IMR-90 (cell line): Measurements from ENCODE around the gene AGBL5. TPM values are rescaled to one million over a fixed set of nuclear protein-coding genes. Genes with fewer than 3 reads are reported as not detected.

Source experiments
- ATAC-seq: fragments of 200-7000 bp; cut with Tn5 transposase; 2 replicates; pipeline ENCODE4 v1.9.1; 2020; ENCODE audit warnings: low read depth, mild to moderate bottlenecking, moderate library complexity
- BruUV-seq: library from RNA; stranded (reverse); fragments of 400-500 nt; replicated peaks from 2 replicates; lab custom pipeline; 2021; lab: Mats Ljungman, UMichigan
- CTCF ChIA-PET: fragments of 300-600 bp; formaldehyde crosslinking; extraction: SDS; loops from one replicate; lab custom pipeline; 2021; ENCODE audit warnings: antibody characterized with exemption; lab: Yijun Ruan, JAX
- POLR2A ChIA-PET: fragments of 300-600 bp; sonication (Branson Sonifier 250); formaldehyde crosslinking; loops from one replicate; lab custom pipeline; 2022; ENCODE audit warnings: antibody characterized with exemption; ENCODE audit not compliant: unreplicated experiment; lab: Charles Lee
- DNase-seq: peaks from one replicate; pipeline ENCODE4 v3.0.0; 2013
- H2AFZ ChIP-seq: replicated peaks from 2 replicates; pipeline ENCODE3; 2013; ENCODE audit warnings: low read length, mild to moderate bottlenecking; ENCODE audit not compliant: poor library complexity
- H2AK5ac ChIP-seq: 2 replicates; pipeline ENCODE4 v1.6.1; 2013; ENCODE audit warnings: low read depth, low read length, inconsistent platforms
- H2AK9ac ChIP-seq: replicated peaks from 2 replicates; pipeline ENCODE3; 2013; ENCODE audit warnings: mild to moderate bottlenecking, low read depth, low read length, moderate library complexity; ENCODE audit not compliant: poor library complexity
- H2BK120ac ChIP-seq: 2 replicates; pipeline ENCODE4 v1.6.1; 2013; ENCODE audit warnings: low read depth, low read length, inconsistent platforms
- H2BK15ac ChIP-seq: 3 replicates; pipeline ENCODE4 v1.6.1; 2013; ENCODE audit warnings: low read depth, low read length, inconsistent platforms
- H2BK20ac ChIP-seq: 2 replicates; pipeline ENCODE4 v1.6.1; 2013; ENCODE audit warnings: low read depth, mild to moderate bottlenecking, inconsistent platforms, low read length, moderate library complexity
- H2BK5ac ChIP-seq: 2 replicates; pipeline ENCODE4 v1.6.1; 2013; ENCODE audit warnings: mild to moderate bottlenecking, low read depth, low read length, inconsistent platforms; ENCODE audit not compliant: poor library complexity, severe bottlenecking
- H3K14ac ChIP-seq: replicated peaks from 2 replicates; pipeline ENCODE4 v1.6.1; 2013; ENCODE audit warnings: low read depth, low read length, inconsistent platforms
- H3K18ac ChIP-seq: 2 replicates; pipeline ENCODE4 v1.6.1; 2013; ENCODE audit warnings: low read depth, low read length, control low read depth
- H3K23ac ChIP-seq: 2 replicates; pipeline ENCODE4 v1.6.1; 2013; ENCODE audit warnings: low read depth, low read length, inconsistent platforms
- H3K27ac ChIP-seq: 2 replicates; pipeline ENCODE4 v1.5.1; 2013; ENCODE audit warnings: mild to moderate bottlenecking, control low read depth, low read length; ENCODE audit not compliant: insufficient read depth
- H3K27me3 ChIP-seq: 2 replicates; pipeline ENCODE4 v1.6.1; 2013; ENCODE audit warnings: low read length; ENCODE audit not compliant: control insufficient read depth, insufficient read depth
- H3K36me3 ChIP-seq: 2 replicates; pipeline ENCODE4 v1.6.1; 2013; ENCODE audit warnings: low read length, mixed read lengths; ENCODE audit not compliant: control insufficient read depth, insufficient read depth
- H3K4ac ChIP-seq: 2 replicates; pipeline ENCODE4 v1.6.1; 2013; ENCODE audit warnings: low read depth, low read length, inconsistent platforms
- H3K4me1 ChIP-seq: 2 replicates; pipeline ENCODE4 v1.6.1; 2013; ENCODE audit warnings: low read length, mixed read lengths; ENCODE audit not compliant: control insufficient read depth, insufficient read depth
- H3K4me2 ChIP-seq: 2 replicates; pipeline ENCODE4 v1.6.1; 2013; ENCODE audit warnings: low read depth, mild to moderate bottlenecking, control low read depth, low read length, moderate library complexity
- H3K4me3 ChIP-seq: 2 replicates; pipeline ENCODE4 v1.5.1; 2013; ENCODE audit warnings: low read depth, mild to moderate bottlenecking, control low read depth, low read length, moderate library complexity; ENCODE audit not compliant: insufficient read depth
- H3K56ac ChIP-seq: 2 replicates; pipeline ENCODE4 v1.6.1; 2013; ENCODE audit warnings: low read length, inconsistent platforms; ENCODE audit not compliant: insufficient read depth; ENCODE audit errors: extremely low read depth
- H3K79me1 ChIP-seq, 2 experiments: 2 replicates each; pipeline ENCODE4 v1.6.1; 2013; ENCODE audit warnings: low read length in 2 of 2, inconsistent platforms in 1 of 2, low read depth in 1 of 2
- H3K9ac ChIP-seq: 2 replicates; pipeline ENCODE4 v1.6.1; 2013; ENCODE audit warnings: low read depth, low read length, control low read depth
- H3K9me1 ChIP-seq: 2 replicates; pipeline ENCODE4 v1.6.1; 2013; ENCODE audit warnings: low read length, inconsistent platforms; ENCODE audit not compliant: insufficient read depth
- H3K9me3 ChIP-seq: 2 replicates; pipeline ENCODE4 v1.6.1; 2013; ENCODE audit warnings: low read length; ENCODE audit not compliant: control insufficient read depth, insufficient read depth
- H4K20me1 ChIP-seq: 2 replicates; pipeline ENCODE4 v1.6.1; 2013; ENCODE audit warnings: low read length, inconsistent platforms; ENCODE audit not compliant: insufficient read depth
- H4K5ac ChIP-seq: 2 replicates; pipeline ENCODE4 v1.6.1; 2013; ENCODE audit warnings: mild to moderate bottlenecking, low read depth, low read length, control low read depth
- H4K8ac ChIP-seq, 2 experiments: 2 replicates each; pipeline ENCODE4 v1.6.1; 2013; ENCODE audit warnings: low read depth in 2 of 2, low read length in 2 of 2, control low read depth in 1 of 2, inconsistent platforms in 1 of 2
- H4K91ac ChIP-seq: 2 replicates; pipeline ENCODE4 v1.6.1; 2013; ENCODE audit warnings: low read depth, low read length, inconsistent platforms; ENCODE audit not compliant: insufficient read depth
- CHD1 ChIP-seq: IDR thresholded peaks from 2 replicates; pipeline ENCODE4 v1.6.1; 2012; ENCODE audit warnings: low read depth, low read length, improper control_type of control experiment
- MAFK ChIP-seq: IDR thresholded peaks from 2 replicates; pipeline ENCODE4 v1.6.1; 2012; ENCODE audit warnings: low read depth, low read length, improper control_type of control experiment
- MAZ ChIP-seq: IDR thresholded peaks from 2 replicates; pipeline ENCODE4 v1.6.1; 2012; ENCODE audit warnings: low read depth, mild to moderate bottlenecking, low read length, improper control_type of control experiment, moderate library complexity, borderline replicate concordance
- NFE2L2 ChIP-seq: fragments of 150-350 bp; IDR thresholded peaks from 2 replicates; pipeline ENCODE4 v1.6.1; 2016; ENCODE audit warnings: low read depth, mild to moderate bottlenecking, low read length
- POLR2A ChIP-seq: IDR thresholded peaks from 2 replicates; pipeline ENCODE4 v1.6.1; 2012; ENCODE audit warnings: mild to moderate bottlenecking, low read depth, low read length
- RAD21 ChIP-seq: IDR thresholded peaks from 2 replicates; pipeline ENCODE4 v1.6.1; 2012; ENCODE audit warnings: low read length, improper control_type of control experiment
- RCOR1 ChIP-seq: IDR thresholded peaks from 2 replicates; pipeline ENCODE4 v1.6.1; 2012; ENCODE audit warnings: mild to moderate bottlenecking, low read length, improper control_type of control experiment; ENCODE audit not compliant: insufficient replicate concordance
- SMC3 ChIP-seq: fragments of 150-350 bp; IDR thresholded peaks from 2 replicates; pipeline ENCODE4 v1.6.1; 2016; ENCODE audit warnings: low read depth, mild to moderate bottlenecking, antibody characterized with exemption, low read length, moderate library complexity
- WGBS, 2 experiments: methylation state at CpG; one replicate each; pipeline versions ENCODE4 v1.1.5 to v1.1.7; 2013; ENCODE audit warnings: missing lambda C conversion rate in 2 of 2; ENCODE audit not compliant: insufficient read length in 1 of 2; ENCODE audit errors: extremely low coverage in 2 of 2; 5-methylcytosine and 5-hydroxymethylcytosine counted together
- dilution Hi-C: fragments of 300-500 bp; cut with HindIII; formaldehyde crosslinking; loops from one replicate; pipeline ENCODE4 v1.14.3; 2018; ENCODE audit warnings: low sequenced_read_pairs; ENCODE audit not compliant: unreplicated experiment
- in situ Hi-C: fragments of 300-500 bp; cut with MboI; formaldehyde crosslinking; loops from 3 replicates; pipeline ENCODE4 v1.14.3; 2019; ENCODE audit warnings: low sequenced_read_pairs, inconsistent platforms, mixed read lengths
- intact Hi-C: fragments of 100-400 bp; cut with micrococcal nuclease; formaldehyde crosslinking; loops from 2 replicates; pipeline ENCODE4 v1.10.0; 2022
- polyA plus RNA-seq, 3 experiments: library from polyadenylated mRNA; depleted of rRNA; stranded (reverse); fragments of >200 nt; gene quantifications; 2 replicates each; pipeline ENCODE4 v1.2.3, GENCODE V29; 2012; ENCODE audit warnings: low replicate concordance in 1 of 3
- total RNA-seq: library from RNA; depleted of rRNA; stranded (reverse); fragments of >200 nt; gene quantifications from 2 replicates; pipeline ENCODE4 v1.2.3, GENCODE V29; 2012
- TF ChIP-seq, protein P1 (sequence below): fragments of 150-350 bp; IDR thresholded peaks from 2 replicates; pipeline ENCODE4 v1.6.1; 2017; ENCODE audit warnings: mild to moderate bottlenecking, antibody characterized with exemption, low read length, low read depth
- TF ChIP-seq, protein P2 (sequence below): fragments of 150-350 bp; IDR thresholded peaks from 2 replicates; pipeline ENCODE4 v1.6.1; 2016; ENCODE audit warnings: low read depth, mild to moderate bottlenecking, low read length, moderate library complexity, borderline replicate concordance

The AGBL5 gene
- total and polyA plus RNA-seq, 2 of the 4 experiments (the other 2 are of a cell fraction): 19.0 to 26.2 TPM

DNA sequence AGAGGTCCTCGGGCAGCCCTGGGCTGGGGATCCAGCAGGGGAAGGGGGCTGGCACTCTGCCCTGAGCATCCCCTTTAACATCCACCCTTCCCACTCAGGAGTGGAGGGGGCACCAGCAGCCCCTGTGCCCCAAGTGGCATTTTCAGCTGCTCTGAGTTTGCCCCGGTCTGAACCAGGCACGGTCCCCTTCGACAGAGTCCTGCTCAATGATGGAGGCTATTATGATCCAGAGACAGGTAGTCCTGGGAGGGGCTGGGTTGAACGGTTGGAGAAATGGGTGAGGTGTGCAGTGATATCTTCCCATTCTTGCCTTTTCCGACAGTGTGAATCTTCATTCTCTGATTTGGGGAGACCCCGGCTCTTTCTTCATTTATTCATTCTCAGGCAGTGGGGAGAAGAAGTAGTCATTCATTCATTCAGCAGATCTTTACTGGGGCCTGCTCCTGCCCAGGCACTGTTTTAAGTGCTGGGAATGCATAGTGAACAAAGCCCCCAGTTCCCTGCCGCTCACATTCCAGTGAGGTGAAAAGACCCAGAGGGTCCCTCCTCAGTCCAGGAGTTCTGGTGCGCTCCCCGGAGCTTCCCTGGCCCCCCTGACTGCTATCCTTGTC is 33.7 kb downstream of the AGBL5 start:
- Histone ChIP-seq H3K4me3 (no peak overlapping the region), H3K36me3 (peaks cover 28% of the 10 kb centered on the region; the same call in 1 of the 2 replicates), H2BK15ac (no peak overlapping the region), H3K23ac (no peak overlapping the region), H2BK120ac (no peak overlapping the region), H2BK20ac (no peak overlapping the region), H4K8ac (peak overlapping the region; percentile 45 to 55; a peak in 2 of 4 replicates), H3K79me1 (peaks cover 2 to 36% of the 10 kb centered on the region in 2 experiments; a peak in 3 of 4 replicates), H3K4me2 (no peak overlapping the region; the same call in 1 of the 2 replicates), H2AK5ac (peak overlapping the region; percentile 51), H3K9ac (no peak overlapping the region), H2AK9ac (peak overlapping the region; percentile 91), H3K27me3 (no peaks in the 10 kb centered on the region), H4K91ac (no peak overlapping the region), H3K4me1 (peaks cover 16% of the 10 kb centered on the region), H3K9me1 (peaks cover 3% of the 10 kb centered on the region; the same call in 1 of the 2 replicates), H4K20me1 (peaks cover 13% of the 10 kb centered on the region), H3K56ac (no peak overlapping the region), H4K5ac (no peak overlapping the region), H2AFZ (peak overlapping the region; percentile 86), H3K14ac (no peak overlapping the region), H2BK5ac (no peak overlapping the region), H3K9me3 (no peaks in the 10 kb centered on the region), H3K18ac (no peak overlapping the region), H3K27ac (no peak overlapping the region), H3K4ac (peak overlapping the region; percentile 42)
- CTCF ChIA-PET: interaction anchor here (1.3 kb wide), 1 partner anchor 239 kb away, joined by 3 read pairs; no protein-coding TSS in a partner anchor
- in situ Hi-C loops (no loop called here), intact Hi-C loops (loop anchor here (5.0 kb wide), 1 partner anchor 238 kb away; the partner anchor contains the start of gene DPYSL5), dilution Hi-C loops (no loop called here)
- no TSS peak for BruUV-seq
- no peak for TF ChIP-seq NFE2L2
- TF ChIP-seq, protein P1, sequence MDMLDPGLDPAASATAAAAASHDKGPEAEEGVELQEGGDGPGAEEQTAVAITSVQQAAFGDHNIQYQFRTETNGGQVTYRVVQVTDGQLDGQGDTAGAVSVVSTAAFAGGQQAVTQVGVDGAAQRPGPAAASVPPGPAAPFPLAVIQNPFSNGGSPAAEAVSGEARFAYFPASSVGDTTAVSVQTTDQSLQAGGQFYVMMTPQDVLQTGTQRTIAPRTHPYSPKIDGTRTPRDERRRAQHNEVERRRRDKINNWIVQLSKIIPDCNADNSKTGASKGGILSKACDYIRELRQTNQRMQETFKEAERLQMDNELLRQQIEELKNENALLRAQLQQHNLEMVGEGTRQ: no peak
- TF ChIP-seq MAFK: no peak
- TF ChIP-seq POLR2A: no peak
- no peak for TF ChIP-seq RCOR1
- TF ChIP-seq, protein P2, sequence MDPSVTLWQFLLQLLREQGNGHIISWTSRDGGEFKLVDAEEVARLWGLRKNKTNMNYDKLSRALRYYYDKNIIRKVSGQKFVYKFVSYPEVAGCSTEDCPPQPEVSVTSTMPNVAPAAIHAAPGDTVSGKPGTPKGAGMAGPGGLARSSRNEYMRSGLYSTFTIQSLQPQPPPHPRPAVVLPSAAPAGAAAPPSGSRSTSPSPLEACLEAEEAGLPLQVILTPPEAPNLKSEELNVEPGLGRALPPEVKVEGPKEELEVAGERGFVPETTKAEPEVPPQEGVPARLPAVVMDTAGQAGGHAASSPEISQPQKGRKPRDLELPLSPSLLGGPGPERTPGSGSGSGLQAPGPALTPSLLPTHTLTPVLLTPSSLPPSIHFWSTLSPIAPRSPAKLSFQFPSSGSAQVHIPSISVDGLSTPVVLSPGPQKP: no peak
- no peak for TF ChIP-seq RAD21
- no peak for TF ChIP-seq MAZ
- TF ChIP-seq CHD1: no peak
- TF ChIP-seq SMC3: no peak
- DNase-seq (no peak), ATAC-seq (no peak)
- POLR2A ChIA-PET: no interaction called here
- WGBS, 2 experiments: 58% methylated on average over 2 of the region's 10 CpGs; no CpG with 5 or more reads in 1 of the 2 experiments
